GM19452 (cell line): Measurements from ENCODE around the gene MND1.

Source experiments
- ATAC-seq: cut with Tn5 transposase; IDR thresholded peaks from one replicate; pipeline ENCODE4 v1.9.1; 2021; ENCODE audit not compliant: unreplicated experiment

MND1 gene

GRCh38 chr4:153344131-153345011, at the start of gene MND1:
Gene MND1 (plus strand): TSS chr4:153344688. CDS start chr4:153344738, 50 bp downstream.
- peak; percentile 87 for ATAC-seq

GRCh38 chr4:153295131-153295755, 49.2 kb upstream of the MND1 start:
- no peak for ATAC-seq

GRCh38 chr4:153296040-153296823, 48.3 kb upstream of the MND1 start:
- no peak for ATAC-seq

- no peak for ATAC-seq
These were observed 47.4 kb upstream of the MND1 start for GRCh38 chr4:153297116-153297515.

- ATAC-seq, result no peak
These were observed 33.7 kb upstream of the MND1 start for GRCh38 chr4:153310793-153311192.

- ATAC-seq, result no peak
These were observed 29.6 kb upstream of the MND1 start for GRCh38 chr4:153314915-153315314.

GRCh38 chr4:153318696-153319320, 25.7 kb upstream of the MND1 start:
- ATAC-seq, result no peak

GRCh38 chr4:153322791-153323190, 21.7 kb upstream of the MND1 start:
- no peak for ATAC-seq

- ATAC-seq, result no peak
These were observed 20.4 kb upstream of the MND1 start for GRCh38 chr4:153324046-153324445.

- no peak for ATAC-seq
These were observed 18.9 kb upstream of the MND1 start for GRCh38 chr4:153325558-153325957.

- ATAC-seq, result no peak
These were observed 18.0 kb upstream of the MND1 start for GRCh38 chr4:153326513-153326912.

GRCh38 chr4:153327247-153327646, 17.2 kb upstream of the MND1 start:
- no peak for ATAC-seq

- ATAC-seq, result no peak
These were observed 11.6 kb upstream of the MND1 start for GRCh38 chr4:153332936-153333335.

GRCh38 chr4:153333874-153334273, 10.6 kb upstream of the MND1 start:
- ATAC-seq, result no peak

- no peak for ATAC-seq
These were observed 8.8 kb upstream of the MND1 start for GRCh38 chr4:153335665-153336064.

GRCh38 chr4:153337686-153338085, 6.8 kb upstream of the MND1 start:
- no peak for ATAC-seq

- no peak for ATAC-seq
These were observed 2.9 kb upstream of the MND1 start for GRCh38 chr4:153341575-153342090.

GRCh38 chr4:153342751-153343552, 1.5 kb upstream of the MND1 start:
- no peak for ATAC-seq

- peak; percentile 41 for ATAC-seq
These were observed 809 bp downstream of the MND1 start for GRCh38 chr4:153345012-153345981.
